Stimulated activated CD4-positive, alpha-beta T cell treated with anti-CD3 and anti-CD28 coated beads, Interleukin-15, amount 100 ng/mL, for 1 hour (primary cell): ENCODE measurements around the gene OTUD3.

Experiments used
- DNase-seq, 2 donors: peaks; one replicate each; pipeline ENCODE4 v3.0.0-alpha.2; 2020; ENCODE audit warnings: low read depth in 1 of 2, low spot score in 1 of 2

OTUD3 gene

GRCh38 chr1:19946971-19947370, 64.8 kb downstream of the OTUD3 start:
- DNase-seq, result no peak

GRCh38 chr1:19949016-19949415, 66.8 kb downstream of the OTUD3 start:
- DNase-seq, result no peak

GRCh38 chr1:19954059-19954458, 71.9 kb downstream of the OTUD3 start:
- no peak for DNase-seq

GRCh38 chr1:19955534-19956170, 73.5 kb downstream of the OTUD3 start:
- no peak for DNase-seq

- DNase-seq, result no peak
These were observed 75.6 kb downstream of the OTUD3 start for GRCh38 chr1:19957779-19958178.

- no peak for DNase-seq
These were observed 78.4 kb downstream of the OTUD3 start for GRCh38 chr1:19960591-19960990.
